WTC11 (cell line): ENCODE results near the gene BMP3. TPM values are rescaled to one million over a fixed set of nuclear protein-coding genes. Genes with fewer than 3 reads are reported as not detected.

Experiments used
- ATAC-seq: fragments of 200-7000 bp; cut with Tn5 transposase; 2 replicates; pipeline ENCODE4 v1.10.0; 2021; ENCODE audit warnings: mild to moderate bottlenecking, moderate library complexity
- CTCF ChIA-PET: fragments of 300-600 bp; sonication (Branson Sonifier 250); formaldehyde crosslinking; loops from one replicate; lab custom pipeline; 2021; ENCODE audit warnings: antibody characterized with exemption; lab: Charles Lee
- POLR2A ChIA-PET: fragments of 350-600 bp; sonication (Branson Sonifier 250); formaldehyde crosslinking; loops from one replicate; lab custom pipeline; 2021; ENCODE audit warnings: antibody characterized with exemption; lab: Charles Lee
- DNase-seq: peaks from one replicate; pipeline ENCODE4 v3.0.0; 2021; ENCODE audit warnings: low spot score
- H3K27ac Mint-ChIP-seq: 2 replicates; pipeline ENCODE4 v1.8.0; 2021; ENCODE audit warnings: mixed read lengths
- H3K27me3 Mint-ChIP-seq: 2 replicates; pipeline ENCODE4 v1.8.0; 2021; ENCODE audit warnings: low read depth, mild to moderate bottlenecking, moderate library complexity, mixed read lengths
- H3K36me3 Mint-ChIP-seq: 2 replicates; pipeline ENCODE4 v1.8.0; 2021; ENCODE audit warnings: mixed read lengths
- H3K4me1 Mint-ChIP-seq: 2 replicates; pipeline ENCODE4 v1.8.0; 2022; ENCODE audit warnings: mixed read lengths
- H3K4me3 Mint-ChIP-seq: 2 replicates; pipeline ENCODE4 v1.8.0; 2021; ENCODE audit warnings: mild to moderate bottlenecking, moderate library complexity, mixed read lengths
- H3K9me3 Mint-ChIP-seq: 2 replicates; pipeline ENCODE4 v1.8.0; 2021; ENCODE audit warnings: mixed read lengths
- E2F5 ChIP-seq: sonication (generic); formaldehyde crosslinking; IDR thresholded peaks from 2 replicates; pipeline ENCODE4 v1.8.1; 2022; ENCODE audit warnings: mild to moderate bottlenecking, moderate library complexity, missing genetic modification reagents
- ESRRA ChIP-seq: sonication (generic); formaldehyde crosslinking; IDR thresholded peaks from 2 replicates; pipeline ENCODE4 v1.8.1; 2022; ENCODE audit warnings: mild to moderate bottlenecking, missing genetic modification reagents, borderline replicate concordance
- HMGA2 ChIP-seq: fragments of 250-450 bp; sonication (Bioruptor Pico); IDR thresholded peaks from 2 replicates; pipeline ENCODE4 v1.4.0; 2021; ENCODE audit warnings: mild to moderate bottlenecking, moderate library complexity
- NFE2L1 ChIP-seq: sonication (generic); formaldehyde crosslinking; IDR thresholded peaks from 2 replicates; pipeline ENCODE4 v1.8.1; 2023; ENCODE audit warnings: missing genetic modification reagents
- TEAD1 ChIP-seq: sonication (generic); formaldehyde crosslinking; IDR thresholded peaks from 2 replicates; pipeline ENCODE4 v1.8.0; 2022; ENCODE audit warnings: mild to moderate bottlenecking, missing genetic modification reagents
- TEAD4 ChIP-seq: sonication (generic); formaldehyde crosslinking; IDR thresholded peaks from 2 replicates; pipeline ENCODE4 v1.8.0; 2022; ENCODE audit warnings: mild to moderate bottlenecking, missing genetic modification reagents
- ZNF317 ChIP-seq: sonication (generic); formaldehyde crosslinking; IDR thresholded peaks from 2 replicates; pipeline ENCODE4 v1.8.1; 2023; ENCODE audit warnings: low read depth, mild to moderate bottlenecking, moderate library complexity, missing genetic modification reagents, borderline replicate concordance
- total RNA-seq: library from RNA; stranded (reverse); gene quantifications from 3 replicates; pipeline ENCODE4 v1.2.3, GENCODE V29; 2021
- TF ChIP-seq, protein P1 (sequence below): sonication (generic); formaldehyde crosslinking; IDR thresholded peaks from 2 replicates; pipeline ENCODE4 v1.8.1; 2023; ENCODE audit warnings: mild to moderate bottlenecking, missing genetic modification reagents, borderline replicate concordance
- TF ChIP-seq, protein P2 (sequence below): sonication (generic); formaldehyde crosslinking; IDR thresholded peaks from 2 replicates; pipeline ENCODE4 v1.8.1; 2022; ENCODE audit warnings: low read depth, missing genetic modification reagents, borderline replicate concordance

The BMP3 gene
- total RNA-seq, 1 experiment from 2014 or later: 0.55 TPM

- H3K4me1 Mint-ChIP-seq: peaks cover 3% of the 10 kb centered on the region
- no peak overlapping the region for H3K27ac Mint-ChIP-seq
- TF ChIP-seq, protein P1, sequence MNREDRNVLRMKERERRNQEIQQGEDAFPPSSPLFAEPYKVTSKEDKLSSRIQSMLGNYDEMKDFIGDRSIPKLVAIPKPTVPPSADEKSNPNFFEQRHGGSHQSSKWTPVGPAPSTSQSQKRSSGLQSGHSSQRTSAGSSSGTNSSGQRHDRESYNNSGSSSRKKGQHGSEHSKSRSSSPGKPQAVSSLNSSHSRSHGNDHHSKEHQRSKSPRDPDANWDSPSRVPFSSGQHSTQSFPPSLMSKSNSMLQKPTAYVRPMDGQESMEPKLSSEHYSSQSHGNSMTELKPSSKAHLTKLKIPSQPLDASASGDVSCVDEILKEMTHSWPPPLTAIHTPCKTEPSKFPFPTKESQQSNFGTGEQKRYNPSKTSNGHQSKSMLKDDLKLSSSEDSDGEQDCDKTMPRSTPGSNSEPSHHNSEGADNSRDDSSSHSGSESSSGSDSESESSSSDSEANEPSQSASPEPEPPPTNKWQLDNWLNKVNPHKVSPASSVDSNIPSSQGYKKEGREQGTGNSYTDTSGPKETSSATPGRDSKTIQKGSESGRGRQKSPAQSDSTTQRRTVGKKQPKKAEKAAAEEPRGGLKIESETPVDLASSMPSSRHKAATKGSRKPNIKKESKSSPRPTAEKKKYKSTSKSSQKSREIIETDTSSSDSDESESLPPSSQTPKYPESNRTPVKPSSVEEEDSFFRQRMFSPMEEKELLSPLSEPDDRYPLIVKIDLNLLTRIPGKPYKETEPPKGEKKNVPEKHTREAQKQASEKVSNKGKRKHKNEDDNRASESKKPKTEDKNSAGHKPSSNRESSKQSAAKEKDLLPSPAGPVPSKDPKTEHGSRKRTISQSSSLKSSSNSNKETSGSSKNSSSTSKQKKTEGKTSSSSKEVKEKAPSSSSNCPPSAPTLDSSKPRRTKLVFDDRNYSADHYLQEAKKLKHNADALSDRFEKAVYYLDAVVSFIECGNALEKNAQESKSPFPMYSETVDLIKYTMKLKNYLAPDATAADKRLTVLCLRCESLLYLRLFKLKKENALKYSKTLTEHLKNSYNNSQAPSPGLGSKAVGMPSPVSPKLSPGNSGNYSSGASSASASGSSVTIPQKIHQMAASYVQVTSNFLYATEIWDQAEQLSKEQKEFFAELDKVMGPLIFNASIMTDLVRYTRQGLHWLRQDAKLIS: no peak
- TF ChIP-seq TEAD1 (CRISPR knock-in tag) (no peak), NFE2L1 (CRISPR knock-in tag) (no peak), ESRRA (CRISPR knock-in tag) (no peak), ZNF317 (CRISPR knock-in tag) (no peak), E2F5 (CRISPR knock-in tag) (no peak), TEAD4 (no peak), HMGA2 (no peak)
- TF ChIP-seq, protein P2, sequence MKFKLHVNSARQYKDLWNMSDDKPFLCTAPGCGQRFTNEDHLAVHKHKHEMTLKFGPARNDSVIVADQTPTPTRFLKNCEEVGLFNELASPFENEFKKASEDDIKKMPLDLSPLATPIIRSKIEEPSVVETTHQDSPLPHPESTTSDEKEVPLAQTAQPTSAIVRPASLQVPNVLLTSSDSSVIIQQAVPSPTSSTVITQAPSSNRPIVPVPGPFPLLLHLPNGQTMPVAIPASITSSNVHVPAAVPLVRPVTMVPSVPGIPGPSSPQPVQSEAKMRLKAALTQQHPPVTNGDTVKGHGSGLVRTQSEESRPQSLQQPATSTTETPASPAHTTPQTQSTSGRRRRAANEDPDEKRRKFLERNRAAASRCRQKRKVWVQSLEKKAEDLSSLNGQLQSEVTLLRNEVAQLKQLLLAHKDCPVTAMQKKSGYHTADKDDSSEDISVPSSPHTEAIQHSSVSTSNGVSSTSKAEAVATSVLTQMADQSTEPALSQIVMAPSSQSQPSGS (CRISPR knock-in tag): no peak
- TF ChIP-seq, all 79 proteins: peak for 0
- CTCF ChIA-PET: no interaction called here
- H3K36me3 Mint-ChIP-seq: peaks cover 2% of the 10 kb centered on the region; the same call in 1 of the 2 replicates
- DNase-seq: no peak
- POLR2A ChIA-PET: no interaction called here
- no peak overlapping the region for H3K4me3 Mint-ChIP-seq
- no peaks in the 10 kb centered on the region for H3K27me3 Mint-ChIP-seq
- ATAC-seq: no peak
- peaks cover 3% of the 10 kb centered on the region; the same call in 1 of the 2 replicates for H3K9me3 Mint-ChIP-seq
Measured at GRCh38 chr4:81106150-81106549, 75.6 kb downstream of the BMP3 start.

Other genes with a start within 250 kb of the BMP3 start
- gene PRKG2, start 184.5 kb downstream of the BMP3 start, total RNA-seq: 1.9 to 3.6 TPM (median 2.7 TPM) in 3 replicates